ENCODE data around the gene CACNA1C.
A peak's percentile ranks its signal among the peaks of the same experiment; 100 is the strongest.

Gene CACNA1C

GRCh38 chr12:2637371-2637770 lies 584.6 kb downstream of the CACNA1C start:
- POLR2A ChIA-PET = interaction anchor here (1.6 kb wide), 1 partner anchor 12 kb away, joined by 4 read pairs; no protein-coding TSS in a partner anchor

DNA sequence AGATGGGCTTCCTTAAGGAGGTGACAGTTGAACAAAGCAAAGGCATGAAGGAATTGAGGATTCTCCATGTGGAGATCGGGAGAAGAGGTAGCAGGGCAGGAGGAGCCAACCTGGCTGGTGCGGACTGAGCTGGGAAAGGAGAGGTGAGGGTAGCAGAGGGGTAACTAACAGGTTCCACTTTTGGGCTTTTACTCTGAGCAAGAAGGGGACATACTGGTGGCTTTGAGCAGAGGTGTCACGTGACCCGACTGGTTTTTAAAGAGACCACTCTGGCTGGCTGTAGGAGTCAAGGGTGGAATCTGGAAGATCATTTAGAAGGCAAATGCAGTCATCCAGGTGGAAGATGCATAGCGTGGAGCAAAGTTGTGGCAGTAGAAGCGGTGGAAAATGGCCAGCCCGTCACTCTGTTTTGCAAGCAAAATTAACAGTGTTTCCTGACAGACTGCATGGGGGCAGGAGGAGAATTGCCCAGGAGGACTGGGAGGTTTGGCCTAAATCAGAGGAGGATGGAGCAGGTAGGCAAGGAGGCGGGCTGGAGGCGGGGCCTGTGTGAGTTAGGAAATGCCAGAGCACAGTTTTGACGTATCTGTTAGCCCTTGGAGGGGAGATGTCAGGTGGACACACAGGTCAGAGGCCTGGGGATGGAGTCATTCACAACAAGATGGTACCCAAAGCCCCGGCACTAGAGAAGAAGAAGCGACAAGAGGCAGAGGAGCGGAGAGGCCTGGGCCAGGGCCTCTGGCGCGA lies 585.7 kb downstream of the CACNA1C start:
- Histone ChIP-seq H3K9me3 (ENCODE audit: control extremely low read depth in 1 of 5, control insufficient read depth in 4 of 5, insufficient read depth in 2 of 5, low read depth in 1 of 5, low read length in 4 of 5) (peaks cover 0 to 3% (median 0%) of the 10 kb centered on the region in 5 experiments), H3K27me3 (replicated peaks in 2 of 5; ENCODE audit: control insufficient read depth in 4 of 5, insufficient read depth in 5 of 5, low read length in 4 of 5) (no peaks in the 10 kb centered on the region), H3K4me3 (ENCODE audit: control insufficient read depth in 1 of 7, extremely low read depth in 1 of 7, insufficient read depth in 4 of 7, low read depth in 2 of 7, low read length in 6 of 7) (no peak overlapping the region), H3K4me1 (ENCODE audit: control extremely low read depth in 1 of 4, control insufficient read depth in 4 of 4, insufficient read depth in 4 of 4, low read length in 3 of 4) (peaks cover 5 to 71% (median 49%) of the 10 kb centered on the region in 4 experiments), H3K36me3 (ENCODE audit: control insufficient read depth in 4 of 4, insufficient read depth in 4 of 4, low read length in 3 of 4) (no peaks in the 10 kb centered on the region), H3K27ac (ENCODE audit: insufficient read depth in 1 of 2, low read depth in 1 of 2, low read length in 2 of 2, poor library complexity in 1 of 2, severe bottlenecking in 2 of 2) (no peak overlapping the region)
- DNase-seq = no peak
- 98% methylated on average over 13 of the region's 15 CpGs for WGBS (ENCODE audit: insufficient coverage)
- POLR2A ChIA-PET = no interaction called here
- CTCF ChIA-PET = interaction anchor here (19.8 kb wide), 1 partner anchor 13 kb away, joined by 192 read pairs; no protein-coding TSS in a partner anchor

More at GRCh38 chr12:2637371-2637770, 584.6 kb downstream of the CACNA1C start:
- Histone ChIP-seq H3K27me3 (replicated peaks in 2 of 5; ENCODE audit: control insufficient read depth in 4 of 5, insufficient read depth in 5 of 5, low read length in 4 of 5) (no peaks in the 10 kb centered on the region), H3K4me3 (ENCODE audit: control insufficient read depth in 1 of 7, extremely low read depth in 1 of 7, insufficient read depth in 4 of 7, low read depth in 2 of 7, low read length in 6 of 7) (no peak overlapping the region), H3K36me3 (ENCODE audit: control insufficient read depth in 4 of 4, insufficient read depth in 4 of 4, low read length in 3 of 4) (no peaks in the 10 kb centered on the region), H3K27ac (ENCODE audit: insufficient read depth in 1 of 2, low read depth in 1 of 2, low read length in 2 of 2, poor library complexity in 1 of 2, severe bottlenecking in 2 of 2) (no peak overlapping the region), H3K9me3 (ENCODE audit: control extremely low read depth in 1 of 5, control insufficient read depth in 4 of 5, insufficient read depth in 2 of 5, low read depth in 1 of 5, low read length in 4 of 5) (peaks cover 0 to 3% (median 0%) of the 10 kb centered on the region in 5 experiments), H3K4me1 (ENCODE audit: control extremely low read depth in 1 of 4, control insufficient read depth in 4 of 4, insufficient read depth in 4 of 4, low read length in 3 of 4) (peaks cover 5 to 60% (median 40%) of the 10 kb centered on the region in 4 experiments)
- no peak for DNase-seq
- WGBS (ENCODE audit: insufficient coverage) = 96% methylated on average over 7 of the region's 8 CpGs
- CTCF ChIA-PET = interaction anchor here (1.0 to 19.8 kb wide), 4 partner anchors 11 to 42 kb away, joined by 3 to 192 read pairs (median 4); no protein-coding TSS in a partner anchor

DNA sequence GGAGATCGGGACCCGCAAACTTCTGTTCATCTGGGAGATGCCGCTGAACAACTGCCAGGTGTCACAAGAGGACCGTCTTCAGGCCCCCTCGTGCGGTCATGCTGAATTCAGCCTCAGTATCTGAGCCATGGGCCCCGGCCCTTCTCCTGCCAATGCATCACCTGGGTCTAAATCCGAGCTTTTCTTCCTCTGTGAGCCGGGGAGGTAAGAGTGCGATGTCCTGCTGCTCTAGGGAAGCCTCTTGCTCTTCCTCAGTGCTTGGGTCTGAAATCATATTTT lies 586.2 kb downstream of the CACNA1C start:
- CTCF ChIA-PET = interaction anchor here (0.7 to 19.8 kb wide), 2 partner anchors 14 to 44 kb away, joined by 3 to 192 read pairs; no protein-coding TSS in a partner anchor
- Histone ChIP-seq H3K4me3 (ENCODE audit: control insufficient read depth in 1 of 7, extremely low read depth in 1 of 7, insufficient read depth in 4 of 7, low read depth in 2 of 7, low read length in 6 of 7) (no peak overlapping the region), H3K9me3 (ENCODE audit: control extremely low read depth in 1 of 5, control insufficient read depth in 4 of 5, insufficient read depth in 2 of 5, low read depth in 1 of 5, low read length in 4 of 5) (peaks cover 0 to 3% (median 0%) of the 10 kb centered on the region in 5 experiments), H3K36me3 (ENCODE audit: control insufficient read depth in 4 of 4, insufficient read depth in 4 of 4, low read length in 3 of 4) (no peaks in the 10 kb centered on the region), H3K27ac (ENCODE audit: insufficient read depth in 1 of 2, low read depth in 1 of 2, low read length in 2 of 2, poor library complexity in 1 of 2, severe bottlenecking in 2 of 2) (no peak overlapping the region), H3K4me1 (ENCODE audit: control extremely low read depth in 1 of 4, control insufficient read depth in 4 of 4, insufficient read depth in 4 of 4, low read length in 3 of 4) (peaks cover 7 to 76% (median 54%) of the 10 kb centered on the region in 4 experiments), H3K27me3 (replicated peaks in 2 of 5; ENCODE audit: control insufficient read depth in 4 of 5, insufficient read depth in 5 of 5, low read length in 4 of 5) (no peaks in the 10 kb centered on the region)
- DNase-seq = no peak
- POLR2A ChIA-PET = no interaction called here
- WGBS (ENCODE audit: insufficient coverage) = over 99% methylated on average over 10 of the region's 10 CpGs

GRCh38 chr12:2640281-2640680 lies 587.5 kb downstream of the CACNA1C start:
- 97% methylated on average over 9 of the region's 10 CpGs for WGBS (ENCODE audit: insufficient coverage)
- ChIA-PET POLR2A (no interaction called here), CTCF (interaction anchor here (1.0 to 19.8 kb wide), 6 partner anchors 9 to 43 kb away, joined by 4 to 192 read pairs (median 6); no protein-coding TSS in a partner anchor)
- Histone ChIP-seq H3K27ac (ENCODE audit: insufficient read depth in 1 of 2, low read depth in 1 of 2, low read length in 2 of 2, poor library complexity in 1 of 2, severe bottlenecking in 2 of 2) (no peak overlapping the region), H3K4me1 (ENCODE audit: control extremely low read depth in 1 of 4, control insufficient read depth in 4 of 4, insufficient read depth in 4 of 4, low read length in 3 of 4) (peaks cover 17 to 89% (median 67%) of the 10 kb centered on the region in 4 experiments), H3K4me3 (ENCODE audit: control insufficient read depth in 1 of 7, extremely low read depth in 1 of 7, insufficient read depth in 4 of 7, low read depth in 2 of 7, low read length in 6 of 7) (no peak overlapping the region), H3K36me3 (ENCODE audit: control insufficient read depth in 4 of 4, insufficient read depth in 4 of 4, low read length in 3 of 4) (no peaks in the 10 kb centered on the region), H3K27me3 (replicated peaks in 2 of 5; ENCODE audit: control insufficient read depth in 4 of 5, insufficient read depth in 5 of 5, low read length in 4 of 5) (no peaks in the 10 kb centered on the region), H3K9me3 (ENCODE audit: control extremely low read depth in 1 of 5, control insufficient read depth in 4 of 5, insufficient read depth in 2 of 5, low read depth in 1 of 5, low read length in 4 of 5) (no peaks in the 10 kb centered on the region)
- DNase-seq = no peak

- Histone ChIP-seq H3K27me3 (replicated peaks in 2 of 5; ENCODE audit: control insufficient read depth in 4 of 5, insufficient read depth in 5 of 5, low read length in 4 of 5) (no peaks in the 10 kb centered on the region), H3K9me3 (ENCODE audit: control extremely low read depth in 1 of 5, control insufficient read depth in 4 of 5, insufficient read depth in 2 of 5, low read depth in 1 of 5, low read length in 4 of 5) (no peaks in the 10 kb centered on the region), H3K27ac (ENCODE audit: insufficient read depth in 1 of 2, low read depth in 1 of 2, low read length in 2 of 2, poor library complexity in 1 of 2, severe bottlenecking in 2 of 2) (peak overlapping the region in 1 of 2 experiments; percentile 51), H3K4me3 (ENCODE audit: control insufficient read depth in 1 of 7, extremely low read depth in 1 of 7, insufficient read depth in 4 of 7, low read depth in 2 of 7, low read length in 6 of 7) (peak overlapping the region in 1 of 7 experiments; percentile 4), H3K4me1 (ENCODE audit: control extremely low read depth in 1 of 4, control insufficient read depth in 4 of 4, insufficient read depth in 4 of 4, low read length in 3 of 4) (peaks cover 18 to 92% (median 71%) of the 10 kb centered on the region in 4 experiments), H3K36me3 (ENCODE audit: control insufficient read depth in 4 of 4, insufficient read depth in 4 of 4, low read length in 3 of 4) (no peaks in the 10 kb centered on the region)
- ChIA-PET CTCF (interaction anchor here (0.9 to 19.8 kb wide), 9 partner anchors 8 to 42 kb away, joined by 3 to 192 read pairs (median 4); no protein-coding TSS in a partner anchor), POLR2A (interaction anchor here (1.1 kb wide), 1 partner anchor 24 kb away, joined by 4 read pairs; no protein-coding TSS in a partner anchor)
- DNase-seq = peak; percentile 64 to 90 (median 83)
- 14% methylated on average over 5 of the region's 6 CpGs for WGBS (ENCODE audit: insufficient coverage)
Observed at GRCh38 chr12:2640709-2641108, 587.9 kb downstream of the CACNA1C start.

- peak in 1 of 3 donors; percentile 37 for DNase-seq
- H3K27ac ChIP-seq (ENCODE audit: insufficient read depth in 1 of 2, low read depth in 1 of 2, low read length in 2 of 2, poor library complexity in 1 of 2, severe bottlenecking in 2 of 2) = peak overlapping the region in 1 of 2 experiments; percentile 51
Observed at GRCh38 chr12:2641207-2641606, 588.4 kb downstream of the CACNA1C start.

More at GRCh38 chr12:2641207-2641606, 588.4 kb downstream of the CACNA1C start:
- H3K27me3 ChIP-seq (replicated peaks in 2 of 5; ENCODE audit: control insufficient read depth in 4 of 5, insufficient read depth in 5 of 5, low read length in 4 of 5) = no peaks in the 10 kb centered on the region
- H3K4me3 ChIP-seq (ENCODE audit: control insufficient read depth in 1 of 7, extremely low read depth in 1 of 7, insufficient read depth in 4 of 7, low read depth in 2 of 7, low read length in 6 of 7) = no peak overlapping the region
- H3K4me1 ChIP-seq (ENCODE audit: control extremely low read depth in 1 of 4, control insufficient read depth in 4 of 4, insufficient read depth in 4 of 4, low read length in 3 of 4) = peaks cover 18 to 92% (median 76%) of the 10 kb centered on the region in 4 experiments
- H3K36me3 ChIP-seq (ENCODE audit: control insufficient read depth in 4 of 4, insufficient read depth in 4 of 4, low read length in 3 of 4) = no peaks in the 10 kb centered on the region
- ChIA-PET POLR2A (interaction anchor here (1.0 to 1.1 kb wide), 2 partner anchors 8 to 25 kb away, joined by 4 read pairs; no protein-coding TSS in a partner anchor), CTCF (interaction anchor here (0.9 to 19.8 kb wide), 10 partner anchors 8 to 42 kb away, joined by 3 to 192 read pairs (median 4); no protein-coding TSS in a partner anchor)
- WGBS (ENCODE audit: insufficient coverage) = 74% methylated on average over 4 of the region's 6 CpGs
- H3K9me3 ChIP-seq (ENCODE audit: control extremely low read depth in 1 of 5, control insufficient read depth in 4 of 5, insufficient read depth in 2 of 5, low read depth in 1 of 5, low read length in 4 of 5) = no peaks in the 10 kb centered on the region

Measured in common myeloid progenitor, CD34-positive (primary cell).